Mesodermal cell (in vitro differentiated cells): ENCODE results near the gene PARVB.

ENCODE experiments used
- H3K27ac ChIP-seq: 2 replicates; pipeline ENCODE4 v1.7.0; 2013; ENCODE audit warnings: mild to moderate bottlenecking, low read depth, low read length, moderate library complexity; ENCODE audit not compliant: severe bottlenecking
- H3K36me3 ChIP-seq: 2 replicates; pipeline ENCODE4 v1.7.1; 2013; ENCODE audit warnings: mild to moderate bottlenecking, low read length, moderate library complexity; ENCODE audit not compliant: control insufficient read depth, insufficient read depth
- H3K4me1 ChIP-seq: one replicate; pipeline ENCODE4 v1.7.1; 2013; ENCODE audit warnings: mild to moderate bottlenecking, low read length; ENCODE audit not compliant: insufficient read depth, control insufficient read depth, poor library complexity, severe bottlenecking
- H3K4me3 ChIP-seq: 2 replicates; pipeline ENCODE4 v1.7.0; 2013; ENCODE audit warnings: low read length, control low read depth, mild to moderate bottlenecking; ENCODE audit not compliant: insufficient read depth, poor library complexity, severe bottlenecking; ENCODE audit errors: extremely low read depth
- H3K9me3 ChIP-seq: 2 replicates; pipeline ENCODE4 v1.7.1; 2013; ENCODE audit warnings: mild to moderate bottlenecking, low read length, moderate library complexity; ENCODE audit not compliant: control insufficient read depth
- WGBS, 2 experiments: methylation state at CpG; one replicate each; pipeline ENCODE4 v1.1.5; 2013; ENCODE audit warnings: missing lambda C conversion rate in 2 of 2; ENCODE audit not compliant: insufficient coverage in 2 of 2; 5-methylcytosine and 5-hydroxymethylcytosine counted together

PARVB gene

DNA sequence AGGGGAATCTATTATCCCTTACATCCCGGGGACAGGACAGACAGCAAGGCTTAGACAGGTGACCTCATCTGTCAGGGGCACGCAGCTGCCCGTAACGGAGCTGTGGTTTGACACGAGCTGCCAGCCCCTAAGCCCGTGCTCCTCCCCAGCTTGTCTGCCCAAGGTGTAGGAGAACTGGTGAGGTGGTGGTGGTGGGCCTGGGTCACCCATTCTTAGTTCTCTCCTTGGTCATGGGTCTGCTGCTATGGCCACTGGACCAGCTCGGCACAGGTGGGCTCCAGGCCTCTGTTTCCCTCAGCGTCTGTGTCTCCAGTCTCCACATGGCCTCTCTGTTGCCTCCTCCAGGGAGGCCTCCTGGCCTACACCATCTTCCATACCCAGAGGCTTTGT, 162.0 kb downstream of the PARVB start:
- Histone ChIP-seq H3K9me3 (no peaks in the 10 kb centered on the region), H3K36me3 (no peaks in the 10 kb centered on the region), H3K4me3 (no peak overlapping the region), H3K27ac (no peak overlapping the region), H3K4me1 (peaks cover 7% of the 10 kb centered on the region)
- WGBS, 2 experiments = 75 to 96% methylated on average over 4 to 7 of the region's 8 CpGs

DNA sequence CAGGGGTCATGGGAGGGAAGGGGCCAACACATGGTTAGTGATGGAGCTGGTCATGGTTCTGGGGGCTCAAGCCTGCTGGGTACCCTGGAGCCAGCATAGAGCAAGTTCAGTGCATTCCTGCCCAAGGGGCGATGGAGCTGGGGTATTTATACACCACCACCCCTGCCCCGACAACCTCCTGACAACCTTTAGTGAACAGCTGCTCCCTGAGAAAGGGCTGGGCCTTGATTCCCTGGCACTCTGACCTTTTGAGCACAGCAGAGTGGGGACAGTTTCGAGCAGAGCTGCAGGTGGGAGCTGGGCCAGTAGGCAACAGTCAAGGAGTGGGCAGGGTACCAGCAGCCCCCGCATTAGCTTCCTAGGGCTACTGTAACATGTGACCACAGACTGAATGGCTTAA, 162.6 kb downstream of the PARVB start:
- Histone ChIP-seq H3K9me3 (no peaks in the 10 kb centered on the region), H3K4me3 (no peak overlapping the region), H3K27ac (no peak overlapping the region), H3K4me1 (peaks cover 1% of the 10 kb centered on the region), H3K36me3 (no peaks in the 10 kb centered on the region)
- 83 to 96% methylated on average over 4 of the region's 4 CpGs for WGBS, 2 experiments

DNA sequence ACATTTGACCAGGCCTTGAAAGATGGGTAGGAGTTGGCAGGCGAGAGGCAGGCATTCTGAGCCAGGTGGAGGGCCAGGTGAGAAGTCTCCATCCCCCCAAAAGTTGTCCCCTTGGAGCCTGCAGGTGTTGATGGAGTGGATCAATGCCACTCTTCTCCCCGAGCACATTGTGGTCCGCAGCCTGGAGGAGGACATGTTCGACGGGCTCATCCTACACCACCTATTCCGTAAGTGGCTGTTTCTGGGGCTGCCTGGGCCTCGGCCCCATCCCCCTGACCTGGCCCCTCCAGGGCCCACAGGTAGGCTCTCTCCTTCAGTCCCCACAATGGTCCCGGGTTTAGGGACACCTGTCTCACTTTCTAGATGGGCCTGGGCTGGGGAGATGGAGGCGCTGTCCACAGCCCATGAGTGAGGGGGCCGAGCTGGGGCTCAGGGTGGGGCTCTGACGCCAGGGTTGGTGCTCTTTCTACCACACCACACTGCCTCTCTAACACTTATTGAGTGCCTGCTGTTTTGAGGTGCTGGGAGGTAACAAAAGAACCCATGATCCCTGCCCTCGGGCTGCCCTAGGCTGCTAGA, 163.6 kb downstream of the PARVB start:
- H3K27ac ChIP-seq = no peak overlapping the region
- no peak overlapping the region for H3K4me3 ChIP-seq
- H3K9me3 ChIP-seq = no peaks in the 10 kb centered on the region
- 81 to 85% methylated on average over 8 to 9 of the region's 12 CpGs for WGBS, 2 experiments
- no peaks in the 10 kb centered on the region for H3K36me3 ChIP-seq
- no peaks in the 10 kb centered on the region for H3K4me1 ChIP-seq

DNA sequence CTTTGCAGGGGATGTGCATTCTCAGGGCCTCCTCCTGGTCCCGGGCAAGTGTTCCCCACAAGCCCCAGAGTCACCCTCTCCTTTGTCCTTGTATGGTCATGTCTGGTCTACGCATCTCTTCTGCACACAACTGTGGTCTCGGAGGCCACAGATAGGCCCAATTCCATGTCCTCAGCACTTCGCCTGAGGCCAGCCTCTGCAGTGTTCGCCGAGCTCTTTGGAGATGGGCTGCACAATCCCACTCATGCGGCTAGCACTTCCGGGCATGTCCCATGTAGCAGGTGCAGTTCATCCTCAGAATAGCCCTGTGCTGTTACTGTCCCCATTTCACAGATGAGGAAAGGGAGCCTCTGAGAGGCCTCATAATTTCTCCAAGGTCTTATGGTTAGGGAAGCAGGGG, 164.2 kb downstream of the PARVB start:
- Histone ChIP-seq H3K27ac (no peak overlapping the region), H3K4me1 (no peaks in the 10 kb centered on the region), H3K4me3 (no peak overlapping the region), H3K9me3 (no peaks in the 10 kb centered on the region), H3K36me3 (no peaks in the 10 kb centered on the region)
- WGBS, 2 experiments = 89 to 95% methylated on average over 8 of the region's 8 CpGs

DNA sequence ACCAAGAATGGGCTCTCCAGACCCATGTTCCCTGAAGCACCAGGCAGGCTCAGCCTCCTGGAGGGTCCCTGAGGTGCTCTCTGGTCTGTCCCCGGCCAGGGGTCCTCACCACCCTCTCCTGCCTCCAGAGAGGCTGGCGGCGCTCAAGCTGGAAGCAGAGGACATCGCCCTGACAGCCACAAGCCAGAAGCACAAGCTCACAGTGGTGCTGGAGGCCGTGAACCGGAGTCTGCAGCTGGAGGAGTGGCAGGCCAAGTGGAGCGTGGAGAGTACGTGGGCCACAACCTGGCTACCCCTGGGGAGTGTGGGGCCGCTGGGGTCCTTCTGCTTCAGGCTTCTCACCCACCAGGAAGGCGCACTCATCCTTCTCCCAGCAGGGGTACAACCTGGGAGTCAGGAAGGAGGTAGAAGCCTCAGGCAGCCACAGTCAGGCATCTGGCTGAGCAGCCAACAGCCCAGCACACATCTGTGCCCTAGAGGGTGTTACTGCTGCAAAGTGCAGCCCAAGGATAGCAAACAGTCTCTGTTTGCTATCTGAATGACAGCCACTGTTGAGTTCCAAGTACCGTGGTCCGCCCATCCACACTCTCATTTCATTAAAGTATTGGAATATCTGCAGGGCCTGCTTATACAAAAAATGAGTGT, 165.0 kb downstream of the PARVB start:
- Histone ChIP-seq H3K4me1 (no peaks in the 10 kb centered on the region), H3K27ac (no peak overlapping the region), H3K4me3 (no peak overlapping the region), H3K36me3 (no peaks in the 10 kb centered on the region), H3K9me3 (no peaks in the 10 kb centered on the region)
- 91 to 97% methylated on average over 8 to 12 of the region's 12 CpGs for WGBS, 2 experiments

DNA sequence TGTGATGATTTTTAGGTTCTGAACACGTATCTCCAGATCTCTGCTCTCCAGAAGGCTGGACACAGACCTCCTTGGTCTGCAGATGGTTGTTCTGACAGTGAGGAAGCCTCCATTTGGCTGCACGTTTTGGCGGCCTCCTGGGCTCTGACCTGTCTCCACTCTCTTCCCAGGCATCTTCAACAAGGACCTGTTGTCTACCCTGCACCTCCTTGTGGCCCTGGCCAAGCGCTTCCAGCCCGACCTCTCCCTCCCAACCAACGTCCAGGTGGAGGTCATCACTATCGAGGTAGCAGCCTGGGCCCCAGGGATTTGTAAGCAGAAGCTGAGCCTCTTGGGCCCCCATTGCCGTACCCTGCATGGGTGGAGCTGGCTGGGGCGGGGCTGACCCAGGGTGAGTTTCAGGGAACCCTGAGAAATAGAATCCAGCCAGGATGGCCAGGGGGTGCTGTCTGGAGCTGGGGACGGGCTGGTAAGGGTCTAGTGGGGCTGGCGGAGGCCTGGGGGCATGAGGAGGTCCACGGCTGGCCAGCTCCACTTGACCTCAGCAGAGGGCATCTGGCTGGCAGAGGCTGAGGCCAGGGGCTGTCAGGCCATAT, 166.4 kb downstream of the PARVB start:
- Histone ChIP-seq H3K4me3 (no peak overlapping the region), H3K36me3 (no peaks in the 10 kb centered on the region), H3K9me3 (no peaks in the 10 kb centered on the region), H3K27ac (no peak overlapping the region), H3K4me1 (no peaks in the 10 kb centered on the region)
- WGBS, 2 experiments = 86 to 90% methylated on average over 12 of the region's 12 CpGs

DNA sequence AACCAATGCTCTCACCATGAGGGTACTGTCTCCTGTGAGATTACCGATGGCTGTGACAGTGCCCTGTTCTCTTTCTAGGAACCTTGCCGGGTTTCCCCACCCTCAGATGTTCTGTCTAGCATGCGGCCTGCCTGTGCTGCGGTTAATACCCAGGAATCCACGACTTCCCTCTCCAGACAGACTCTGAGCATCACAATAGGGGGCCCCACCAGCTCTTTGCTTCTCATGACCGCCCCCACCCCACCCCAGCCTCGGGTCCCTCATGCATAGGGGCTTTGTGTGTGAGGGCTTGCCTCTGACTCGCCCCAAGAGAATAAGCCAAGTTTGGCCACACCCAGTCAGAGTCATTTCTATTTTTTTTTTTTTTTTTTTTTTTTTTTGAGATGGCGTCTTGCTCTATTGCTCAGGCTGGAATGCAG, 166.9 kb downstream of the PARVB start:
- H3K27ac ChIP-seq = no peak overlapping the region
- 87 to 89% methylated on average over 5 to 6 of the region's 9 CpGs for WGBS, 2 experiments
- no peaks in the 10 kb centered on the region for H3K4me1 ChIP-seq
- H3K9me3 ChIP-seq = no peaks in the 10 kb centered on the region
- no peak overlapping the region for H3K4me3 ChIP-seq
- no peaks in the 10 kb centered on the region for H3K36me3 ChIP-seq

DNA sequence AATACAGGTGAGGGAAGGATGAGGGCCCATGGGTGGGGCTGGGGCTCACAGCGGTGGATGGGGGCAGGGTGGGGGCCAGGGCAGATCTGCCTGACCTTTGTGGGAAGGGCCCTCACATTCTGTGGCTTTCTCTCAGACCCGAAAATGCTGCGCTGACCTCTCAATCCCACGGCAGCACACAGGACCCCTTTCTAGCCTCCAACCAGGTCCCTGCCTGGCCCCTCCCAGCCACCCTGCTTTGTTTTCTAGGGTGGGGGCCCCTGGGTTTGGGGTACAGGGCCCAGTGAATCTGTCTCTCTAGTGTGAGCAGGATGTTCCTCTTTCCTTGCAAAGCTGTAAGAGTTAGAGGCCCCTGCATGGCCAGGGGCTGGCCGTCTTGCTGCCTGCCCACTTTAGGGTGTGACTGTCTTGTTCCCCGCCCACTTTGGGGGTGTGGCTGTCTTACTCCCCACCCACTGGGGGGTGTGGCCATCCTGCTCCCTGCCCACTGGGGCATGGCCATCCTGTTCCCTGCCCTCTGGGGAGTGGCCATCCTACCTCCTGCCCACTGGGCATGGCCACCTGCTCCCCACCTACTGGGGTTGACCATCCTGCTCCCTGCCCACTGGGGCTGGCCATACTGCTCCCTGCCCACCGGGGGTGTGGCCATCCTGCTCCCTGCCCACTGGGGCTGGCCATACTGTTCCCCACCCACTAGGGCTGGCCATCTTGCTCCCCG, 168.2 kb downstream of the PARVB start:
- WGBS, 2 experiments = 82 to 94% methylated on average over 4 to 8 of the region's 8 CpGs
- no peak overlapping the region for H3K4me3 ChIP-seq
- H3K9me3 ChIP-seq = no peaks in the 10 kb centered on the region
- H3K27ac ChIP-seq = no peak overlapping the region
- H3K36me3 ChIP-seq = no peaks in the 10 kb centered on the region
- H3K4me1 ChIP-seq = no peaks in the 10 kb centered on the region

DNA sequence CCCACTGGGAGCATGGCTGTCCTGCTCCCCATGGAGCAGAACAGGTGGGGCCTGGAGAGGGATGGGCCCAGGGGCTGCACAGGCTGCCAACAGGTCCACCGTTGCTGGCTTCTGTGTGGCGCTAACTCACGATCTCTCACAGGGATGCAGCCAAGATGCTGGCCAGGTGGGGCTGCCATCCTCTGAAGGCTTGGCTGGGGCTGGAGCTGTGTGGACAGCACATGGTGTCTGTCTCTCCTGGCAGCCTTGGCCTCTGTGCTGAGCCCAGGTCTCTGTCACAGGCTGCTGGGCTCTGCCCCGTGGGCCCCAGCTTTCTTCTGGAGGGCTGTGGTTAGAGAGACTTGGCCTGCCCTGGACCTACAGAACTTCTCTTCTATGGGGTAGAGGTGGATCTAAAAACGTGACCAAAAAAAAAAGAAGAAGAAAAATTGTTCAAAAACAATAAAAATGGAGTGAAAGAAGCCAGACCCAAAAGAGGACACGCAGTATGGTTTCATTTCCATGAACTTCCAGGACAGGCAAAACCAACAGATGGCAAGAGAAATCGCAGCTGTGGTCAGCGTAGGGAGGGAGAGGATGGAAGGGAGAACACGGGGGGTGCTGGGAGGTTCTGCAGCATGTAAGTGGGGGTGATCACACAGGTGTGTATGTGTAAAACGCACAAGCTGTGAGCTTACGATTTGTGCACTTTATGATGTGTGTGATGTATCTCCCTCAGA, 168.9 kb downstream of the PARVB start:
- Histone ChIP-seq H3K36me3 (no peaks in the 10 kb centered on the region), H3K9me3 (no peaks in the 10 kb centered on the region), H3K27ac (no peak overlapping the region), H3K4me1 (no peaks in the 10 kb centered on the region), H3K4me3 (no peak overlapping the region)
- WGBS, 2 experiments = 91% methylated on average over 8 to 9 of the region's 11 CpGs

DNA sequence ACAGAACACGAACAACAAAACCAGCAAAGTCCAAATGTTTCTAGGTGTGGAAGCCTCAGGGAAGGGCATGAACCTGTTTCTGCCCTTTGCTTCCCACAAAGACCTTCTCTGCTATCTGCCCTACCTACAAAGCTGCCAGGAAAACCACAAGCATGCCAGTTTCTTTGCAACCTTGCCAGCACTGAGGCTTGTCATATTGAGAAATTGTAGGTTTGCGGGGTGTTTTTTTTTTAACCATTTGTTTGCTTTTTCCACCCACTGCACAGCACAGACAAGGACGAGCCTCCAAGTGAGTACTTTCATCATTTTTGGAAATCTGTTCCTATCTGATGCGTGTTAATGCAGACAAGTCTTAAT, 169.4 kb downstream of the PARVB start:
- Histone ChIP-seq H3K36me3 (no peaks in the 10 kb centered on the region), H3K4me3 (no peak overlapping the region), H3K27ac (no peak overlapping the region), H3K9me3 (no peaks in the 10 kb centered on the region), H3K4me1 (no peaks in the 10 kb centered on the region)
- WGBS, 2 experiments = 77 to 87% methylated on average over 3 to 4 of the region's 4 CpGs
